Endothelial cell of umbilical vein (primary cell): ENCODE data around the gene EFNA4. TPM values are rescaled to one million over a fixed set of nuclear protein-coding genes. Genes with fewer than 3 reads are reported as not detected.

ENCODE experiments used
- BruUV-seq: library from RNA; stranded (reverse); fragments of 400-500 nt; replicated peaks from 2 replicates; lab custom pipeline; 2021; lab: Mats Ljungman, UMichigan
- CTCF ChIA-PET: fragments of 300-600, 350-600 bp; sonication (Branson Sonifier 250); formaldehyde crosslinking; loops from one replicate; lab custom pipeline; 2021; ENCODE audit warnings: antibody characterized with exemption, inconsistent platforms; lab: Charles Lee
- POLR2A ChIA-PET: fragments of 300-600, 350-600 bp; sonication (Branson Sonifier 250); formaldehyde crosslinking; loops from one replicate; lab custom pipeline; 2021; ENCODE audit warnings: antibody characterized with exemption, inconsistent platforms; lab: Charles Lee
- DNase-seq: peaks from one replicate; pipeline ENCODE4 v3.0.0-alpha.2; 2011; ENCODE audit warnings: low read depth, low spot score
- FAIRE-seq: peaks from 2 replicates; lab custom pipeline; 2011; peaks lifted over from hg19 to GRCh38; lab: Jason Lieb, UNC
- H2AFZ ChIP-seq: 2 replicates; pipeline ENCODE4 v1.6.0; 2012; ENCODE audit warnings: low read depth, low read length, control low read depth, inconsistent platforms
- H3K27ac ChIP-seq: 2 replicates; pipeline ENCODE4 v1.5.1; 2011; ENCODE audit warnings: low read depth, mild to moderate bottlenecking, control low read depth, low read length, moderate library complexity; ENCODE audit not compliant: insufficient read depth
- H3K27me3 ChIP-seq, 2 experiments: 2 replicates each; pipeline versions ENCODE4 v1.6.0 to v1.6.1; 2011; ENCODE audit warnings: low read length in 2 of 2, mixed read lengths in 1 of 2; ENCODE audit not compliant: control insufficient read depth in 2 of 2, insufficient read depth in 2 of 2
- H3K36me3 ChIP-seq, 2 experiments: 2 replicates in 1 of 2; 3 replicates in 1 of 2; pipeline ENCODE4 v1.5.1; 2011; ENCODE audit warnings: low read length in 2 of 2, mild to moderate bottlenecking in 1 of 2, moderate library complexity in 1 of 2; ENCODE audit not compliant: control insufficient read depth in 2 of 2, insufficient read depth in 2 of 2; ENCODE audit errors: extremely low read depth in 1 of 2
- H3K4me1 ChIP-seq: 3 replicates; pipeline ENCODE4 v1.5.1; 2011; ENCODE audit warnings: mild to moderate bottlenecking, low read length; ENCODE audit not compliant: control insufficient read depth, insufficient read depth; ENCODE audit errors: extremely low read depth
- H3K4me2 ChIP-seq: 2 replicates; pipeline ENCODE4 v1.6.1; 2011; ENCODE audit warnings: low read length, control low read depth, mixed read lengths; ENCODE audit not compliant: insufficient read depth
- H3K4me3 ChIP-seq, 3 experiments: fragments of 200-600 bp in 1 of 3; sonication (generic), shearing (Covaris generic) in 1 of 3; replicated peaks in 1 of 3; 2 replicates each; pipeline ENCODE4 v1.5.1; 2011 to 2016; ENCODE audit warnings: control low read depth in 3 of 3, low read length in 3 of 3, mild to moderate bottlenecking in 2 of 3, inconsistent platforms in 1 of 3, low read depth in 1 of 3, moderate library complexity in 1 of 3; ENCODE audit not compliant: insufficient read depth in 1 of 3
- H3K79me2 ChIP-seq: 2 replicates; pipeline ENCODE4 v1.6.0; 2012; ENCODE audit warnings: low read length, inconsistent platforms; ENCODE audit not compliant: control insufficient read depth, insufficient read depth
- H3K9ac ChIP-seq: replicated peaks from 2 replicates; pipeline ENCODE3; 2011; ENCODE audit warnings: low read length, control low read depth; ENCODE audit not compliant: insufficient read depth; ENCODE audit errors: extremely low read depth
- H3K9me1 ChIP-seq: replicated peaks from 3 replicates; pipeline ENCODE4 v1.6.0; 2011; ENCODE audit warnings: mild to moderate bottlenecking, low read length; ENCODE audit not compliant: control insufficient read depth, insufficient read depth; ENCODE audit errors: extremely low read depth
- H3K9me3 ChIP-seq: replicated peaks from 2 replicates; pipeline ENCODE4 v1.5.1; 2012; ENCODE audit warnings: low read length, inconsistent platforms; ENCODE audit not compliant: control insufficient read depth, insufficient read depth
- H4K20me1 ChIP-seq: replicated peaks from 2 replicates; pipeline ENCODE3; 2011; ENCODE audit warnings: mild to moderate bottlenecking, low read length; ENCODE audit not compliant: control insufficient read depth, insufficient read depth; ENCODE audit errors: extremely low read depth
- EZH2 ChIP-seq: IDR thresholded peaks from 2 replicates; pipeline ENCODE4 v1.6.1; 2012; ENCODE audit warnings: borderline replicate concordance, low read depth, mild to moderate bottlenecking, moderate library complexity, low read length, inconsistent platforms; ENCODE audit not compliant: severe bottlenecking
- FOS ChIP-seq: IDR thresholded peaks from 2 replicates; pipeline ENCODE4 v1.6.1; 2011; ENCODE audit warnings: mild to moderate bottlenecking, low read length, moderate library complexity, borderline replicate concordance; ENCODE audit not compliant: insufficient read depth
- JUN ChIP-seq: IDR thresholded peaks from 2 replicates; pipeline ENCODE4 v1.6.1; 2011; ENCODE audit warnings: borderline replicate concordance, low read depth; ENCODE audit not compliant: insufficient read length, insufficient read depth
- MAX ChIP-seq: IDR thresholded peaks from 2 replicates; pipeline ENCODE4 v1.6.1; 2011; ENCODE audit not compliant: insufficient read depth, insufficient read length
- dilution Hi-C: fragments of 300-500 bp; cut with MboI; formaldehyde crosslinking; loops from one replicate; pipeline ENCODE4 v1.15.0; 2019; ENCODE audit warnings: low sequenced_read_pairs; ENCODE audit not compliant: extremely low pct_ligation_motif_present
- intact Hi-C: fragments of 100-400 bp; cut with micrococcal nuclease; formaldehyde crosslinking; loops from one replicate; pipeline ENCODE4 v1.10.0; 2022
- polyA plus RNA-seq, 4 experiments: library from polyadenylated mRNA; depleted of rRNA in 3 of 4; stranded (reverse) in 3 of 4; unstranded in 1 of 4; fragments of >200 nt; gene quantifications; 2 replicates each; pipeline versions ENCODE4 v1.2.1 to v1.2.3, GENCODE V29; 2011 to 2012; ENCODE audit warnings: missing spikeins in 1 of 4
- total RNA-seq: library from RNA; stranded (reverse); gene quantifications from 2 replicates; pipeline ENCODE4 v1.2.3, GENCODE V29; 2021

EFNA4 gene
- total and polyA plus RNA-seq, 2 donors (not counting 3 experiments of a cell fraction or from before 2014, with no cell fraction given) = 16.5 to 25.2 TPM

- DNase-seq (no peak), FAIRE-seq (peak; percentile 64)
- H3K4me3 ChIP-seq = no peak overlapping the region
- ChIA-PET POLR2A (no interaction called here), CTCF (interaction anchor here (0.8 to 1.9 kb wide), 5 partner anchors 15 to 520 kb away, joined by 3 to 8 read pairs (median 3); partner anchors contain the start of gene ADAM15)
- H3K79me2 ChIP-seq = no peaks in the 10 kb centered on the region
- TF ChIP-seq JUN (no peak), EZH2 (peak; percentile 95)
- H2AFZ ChIP-seq = no peak overlapping the region
- no TSS peak for BruUV-seq
- H3K27me3 ChIP-seq = peaks cover 38 to 46% of the 10 kb centered on the region in 2 experiments
- peaks cover 11% of the 10 kb centered on the region for H3K4me1 ChIP-seq
- no peaks in the 10 kb centered on the region for H3K9me1 ChIP-seq
- no peak overlapping the region for H3K9ac ChIP-seq
- no peak overlapping the region for H3K4me2 ChIP-seq
- intact Hi-C loops (no loop called here), dilution Hi-C loops (no loop called here)
- no peaks in the 10 kb centered on the region for H4K20me1 ChIP-seq
- no peaks in the 10 kb centered on the region for H3K36me3 ChIP-seq
- H3K27ac ChIP-seq = no peak overlapping the region
- H3K9me3 ChIP-seq = no peaks in the 10 kb centered on the region
These were observed 16.2 kb downstream of the EFNA4 start for GRCh38 chr1:155079487-155080311.

GRCh38 chr1:155080312-155081228, 17.0 kb downstream of the EFNA4 start:
- intact Hi-C loops = no loop called here
- H3K27ac ChIP-seq = no peak overlapping the region
- H3K4me2 ChIP-seq = no peak overlapping the region
- no peak for FAIRE-seq
- H3K4me3 ChIP-seq = no peak overlapping the region
- H3K4me1 ChIP-seq = peaks cover 12% of the 10 kb centered on the region
- H3K9ac ChIP-seq = no peak overlapping the region
- no peak for DNase-seq
- H3K9me3 ChIP-seq = no peaks in the 10 kb centered on the region
- H4K20me1 ChIP-seq = no peaks in the 10 kb centered on the region
- peaks cover 35 to 46% of the 10 kb centered on the region in 2 experiments for H3K27me3 ChIP-seq
- no TSS peak for BruUV-seq
- no peak overlapping the region for H2AFZ ChIP-seq
- no peaks in the 10 kb centered on the region for H3K79me2 ChIP-seq
- no peaks in the 10 kb centered on the region for H3K36me3 ChIP-seq
- H3K9me1 ChIP-seq = no peaks in the 10 kb centered on the region
- POLR2A ChIA-PET = interaction anchor here (0.7 kb wide), 1 partner anchor 396 kb away, joined by 3 read pairs; no protein-coding TSS in a partner anchor
- TF ChIP-seq FOS (no peak), EZH2 (peak; percentile 4), MAX (peak; percentile 41)
- dilution Hi-C loops = no loop called here
- CTCF ChIA-PET = interaction anchor here (1.0 to 1.4 kb wide), 4 partner anchors 19 to 92 kb away, joined by 3 to 5 read pairs (median 4); partner anchors contain the start of genes ADAM15 and KRTCAP2
